Adrenal gland (tissue), 12 donors: Measurements from ENCODE around the gene PACRG. TPM values are rescaled to one million over a fixed set of nuclear protein-coding genes. Genes with fewer than 3 reads are reported as not detected.

Experiments used
- DNase-seq, 7 donors: peaks; one replicate each; pipeline ENCODE4 v3.0.0-alpha.2; 2019 to 2020
- H3K27ac ChIP-seq, 5 donors: fragments of 200-600 bp; sonication (generic) in 4 of 5; 1 replicate in 3 of 5; 2 replicates in 2 of 5; pipeline versions ENCODE4 v1.5.1 to v1.8.0; 2016 to 2020; ENCODE audit warnings: mild to moderate bottlenecking in 1 of 5
- H3K27me3 ChIP-seq: fragments of 200-600 bp; 2 replicates; pipeline ENCODE4 v1.8.0; 2021
- H3K36me3 ChIP-seq, 2 donors: fragments of 200-600 bp; replicated peaks in 1 of 2; 1 replicate in 1 of 2; 2 replicates in 1 of 2; pipeline versions ENCODE4 v1.5.1 to v1.8.0; 2018 to 2022
- H3K4me1 ChIP-seq, 2 donors: fragments of 200-600 bp; replicated peaks in 1 of 2; 1 replicate in 1 of 2; 2 replicates in 1 of 2; pipeline versions ENCODE4 v1.5.1 to v1.8.0; 2018 to 2021
- H3K4me3 ChIP-seq, 4 donors: fragments of 200-600 bp; sonication (generic) in 3 of 4; one replicate each; pipeline ENCODE4 v1.5.1; 2016 to 2018
- H3K9me3 ChIP-seq, 3 donors: fragments of 200-600 bp; sonication (generic) in 1 of 3; replicated peaks in 1 of 3; 1 replicate in 2 of 3; 2 replicates in 1 of 3; pipeline versions ENCODE4 v1.5.1 to v1.8.0; 2016 to 2021
- CTCF ChIP-seq, 6 experiments: fragments of 450-650 bp in 4 of 6; fragments of 200-600 bp in 2 of 6; sonication (generic) in 1 of 6; IDR thresholded peaks; 1 replicate in 5 of 6; 2 replicates in 1 of 6; pipeline versions ENCODE4 v1.5.1 to v1.8.0; 2016 to 2021; ENCODE audit warnings: antibody characterized with exemption in 6 of 6, mild to moderate bottlenecking in 2 of 6, moderate library complexity in 1 of 6
- POLR2A ChIP-seq, 2 donors: fragments of 450-650 bp; IDR thresholded peaks; one replicate each; pipeline ENCODE4 v1.6.1; 2017; ENCODE audit warnings: antibody characterized with exemption in 2 of 2, mild to moderate bottlenecking in 2 of 2, moderate library complexity in 1 of 2
- WGBS, 4 donors: extraction: QIAGEN DNeasy Blood & Tissue Kit in 2 of 4; methylation state at CpG; one replicate each; pipeline versions ENCODE4 v1.1.5 to v1.1.7; 2013 to 2017; 5-methylcytosine and 5-hydroxymethylcytosine counted together
- intact Hi-C, 2 donors: fragments of 100-400 bp; cut with DNase I; formaldehyde crosslinking; loops; one replicate each; pipeline versions ENCODE4 v1.14.1 to v1.15.0; 2022 to 2023
- polyA plus RNA-seq, 3 donors: library from polyadenylated mRNA; stranded (reverse); fragments of 200-250 nt in 2 of 3; fragments of 350-450 nt in 1 of 3; fragmentation: Illumina TruSeq in 1 of 3; extraction: RNeasy Lipid Tissue Mini Kit (QIAGEN cat#74804) in 1 of 3; gene quantifications; one replicate each; pipeline ENCODE4 v1.2.3, GENCODE V29; 2013 to 2014
- total RNA-seq, 9 donors: library from RNA; depleted of rRNA in 4 of 9; stranded (reverse); fragments of >200 nt in 4 of 9; fragments of 120-200 nt in 1 of 9; fragmentation: NEBNext Ultra II Directional in 1 of 9; extraction: Animal tissue kit (Norgen Biotek cat#: 25700) in 1 of 9; gene quantifications; one replicate each; pipeline versions ENCODE4 v1.1.0 to v1.2.4, GENCODE V29; 2013 to 2023
- donor health status: healthy with polysubstance abuse.
- donor health status: Bipolar disorder and iron deficiency.
- donor health status: DM: yes; HTN: yes; CAD: no.
- donor health status: DM: no; HTN: no; CAD: no.
- donor health status: DM: no; HTN: no; CAD: no.
- donor health status: DM: yes; HTN: yes; CAD: no.

PACRG gene
- total and polyA plus RNA-seq, 12 donors = 0.18 to 6.1 (median 1.4) TPM

- no peaks in the 10 kb centered on the region for H3K36me3 ChIP-seq
- no peak for DNase-seq
- no peaks in the 10 kb centered on the region for H3K9me3 ChIP-seq
- no peak overlapping the region for H3K4me3 ChIP-seq
- H3K27ac ChIP-seq = no peak overlapping the region
- no peaks in the 10 kb centered on the region for H3K4me1 ChIP-seq
- no peaks in the 10 kb centered on the region for H3K27me3 ChIP-seq
- intact Hi-C loops = no loop called here
- TF ChIP-seq POLR2A (IDR thresholded peaks at IDR 0.05) = no peak
- no peak for TF ChIP-seq CTCF (IDR thresholded peaks at IDR 0.05)
- WGBS, 4 donors = 86 to 94% (median 91%) methylated on average over 19 of the region's 19 CpGs
Observed at GRCh38 chr6:163239572-163240340, 512.0 kb downstream of the PACRG start.

- no peak overlapping the region for H3K4me3 ChIP-seq
- WGBS, 4 donors = 90 to 93% (median 92%) methylated on average over 14 to 17 of the region's 17 CpGs
- H3K27ac ChIP-seq = no peak overlapping the region
- no peaks in the 10 kb centered on the region for H3K9me3 ChIP-seq
- DNase-seq = no peak
- intact Hi-C loops = no loop called here
- TF ChIP-seq CTCF (IDR thresholded peaks at IDR 0.05) = no peak
- TF ChIP-seq POLR2A (IDR thresholded peaks at IDR 0.05) = no peak
- H3K4me1 ChIP-seq = no peaks in the 10 kb centered on the region
- no peaks in the 10 kb centered on the region for H3K36me3 ChIP-seq
- H3K27me3 ChIP-seq = no peaks in the 10 kb centered on the region
Observed at GRCh38 chr6:163240556-163240955, 512.8 kb downstream of the PACRG start.

- no peaks in the 10 kb centered on the region for H3K36me3 ChIP-seq
- H3K9me3 ChIP-seq = no peaks in the 10 kb centered on the region
- no peaks in the 10 kb centered on the region for H3K4me1 ChIP-seq
- no peak for DNase-seq
- TF ChIP-seq CTCF (IDR thresholded peaks at IDR 0.05) = no peak
- TF ChIP-seq POLR2A (IDR thresholded peaks at IDR 0.05) = no peak
- WGBS, 4 donors = 80 to 90% (median 85%) methylated on average over 4 of the region's 4 CpGs
- H3K4me3 ChIP-seq = no peak overlapping the region
- H3K27ac ChIP-seq = no peak overlapping the region
- intact Hi-C loops = no loop called here
- H3K27me3 ChIP-seq = no peaks in the 10 kb centered on the region
Observed at GRCh38 chr6:163241683-163242082, 513.9 kb downstream of the PACRG start.

- no peaks in the 10 kb centered on the region for H3K9me3 ChIP-seq
- intact Hi-C loops = no loop called here
- H3K4me3 ChIP-seq = no peak overlapping the region
- H3K27me3 ChIP-seq = no peaks in the 10 kb centered on the region
- H3K4me1 ChIP-seq = no peaks in the 10 kb centered on the region
- H3K27ac ChIP-seq = no peak overlapping the region
- no peaks in the 10 kb centered on the region for H3K36me3 ChIP-seq
- WGBS, 4 donors = 87 to 89% (median 88%) methylated on average over 8 of the region's 8 CpGs
- TF ChIP-seq POLR2A (IDR thresholded peaks at IDR 0.05) = no peak
- no peak for DNase-seq
Observed at GRCh38 chr6:163243083-163243482, 515.3 kb downstream of the PACRG start.
